GM18526 (cell line): ENCODE data around the gene ACOT7.

ENCODE experiments used
- POLR2A ChIP-seq: IDR thresholded peaks from 3 replicates; pipeline ENCODE4 v1.6.1; 2011; ENCODE audit not compliant: insufficient read length; ENCODE audit errors: extremely low read depth

Gene ACOT7

DNA sequence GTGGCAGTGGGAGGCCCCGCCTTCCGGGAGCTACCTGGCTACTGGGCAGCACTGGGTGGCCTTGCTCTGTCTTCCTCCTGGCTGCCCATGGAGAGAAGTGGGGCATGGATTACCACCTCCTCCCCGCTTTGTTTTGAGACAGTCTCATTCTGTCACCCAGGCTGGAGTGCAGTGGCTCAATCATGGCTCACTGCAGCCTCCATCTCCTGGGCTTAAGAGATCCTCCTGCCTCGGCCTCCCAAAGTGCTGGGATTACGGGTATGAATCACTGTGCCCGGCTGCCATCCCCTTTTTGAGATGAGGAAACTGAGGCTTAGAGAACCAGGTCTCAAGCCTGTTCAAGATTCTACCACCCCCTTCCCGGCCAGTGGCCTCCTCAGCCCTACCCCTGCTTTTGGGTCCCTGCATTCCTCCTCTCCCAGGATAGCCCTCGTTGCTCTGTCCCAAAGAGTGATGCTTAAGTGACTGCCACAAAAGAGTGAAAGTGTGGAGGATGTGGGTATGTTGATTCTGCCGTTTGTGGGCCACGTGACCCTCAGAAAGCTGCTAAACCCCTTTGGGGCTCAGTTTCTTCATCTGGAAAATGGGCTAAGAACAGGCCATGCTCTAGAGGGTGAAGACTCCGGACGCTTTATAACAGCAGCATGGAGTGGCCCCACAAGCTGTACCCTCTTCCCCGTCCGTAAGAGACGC lies 141.7 kb downstream of the ACOT7 start:
- no peak for TF ChIP-seq POLR2A

DNA sequence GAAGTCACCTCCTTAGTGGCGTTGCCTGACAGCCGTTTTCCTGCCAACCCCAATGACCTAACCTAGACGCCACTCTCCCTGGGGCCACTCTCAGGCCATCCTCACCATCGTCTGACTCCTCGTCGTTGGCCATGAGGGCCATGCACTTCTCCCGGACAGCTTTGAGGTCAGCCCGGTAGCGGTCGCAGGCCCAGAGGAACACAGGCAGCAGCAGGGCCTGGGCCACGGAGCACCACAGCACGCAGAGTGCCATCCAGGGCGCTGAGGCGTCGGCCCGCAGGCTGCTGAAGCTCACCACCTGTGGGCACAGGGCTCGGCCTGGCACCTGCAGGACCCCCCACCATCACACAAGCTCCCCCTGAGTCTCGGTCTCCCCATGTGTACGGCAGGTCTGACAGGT lies 142.3 kb downstream of the ACOT7 start:
- TF ChIP-seq POLR2A: no peak

DNA sequence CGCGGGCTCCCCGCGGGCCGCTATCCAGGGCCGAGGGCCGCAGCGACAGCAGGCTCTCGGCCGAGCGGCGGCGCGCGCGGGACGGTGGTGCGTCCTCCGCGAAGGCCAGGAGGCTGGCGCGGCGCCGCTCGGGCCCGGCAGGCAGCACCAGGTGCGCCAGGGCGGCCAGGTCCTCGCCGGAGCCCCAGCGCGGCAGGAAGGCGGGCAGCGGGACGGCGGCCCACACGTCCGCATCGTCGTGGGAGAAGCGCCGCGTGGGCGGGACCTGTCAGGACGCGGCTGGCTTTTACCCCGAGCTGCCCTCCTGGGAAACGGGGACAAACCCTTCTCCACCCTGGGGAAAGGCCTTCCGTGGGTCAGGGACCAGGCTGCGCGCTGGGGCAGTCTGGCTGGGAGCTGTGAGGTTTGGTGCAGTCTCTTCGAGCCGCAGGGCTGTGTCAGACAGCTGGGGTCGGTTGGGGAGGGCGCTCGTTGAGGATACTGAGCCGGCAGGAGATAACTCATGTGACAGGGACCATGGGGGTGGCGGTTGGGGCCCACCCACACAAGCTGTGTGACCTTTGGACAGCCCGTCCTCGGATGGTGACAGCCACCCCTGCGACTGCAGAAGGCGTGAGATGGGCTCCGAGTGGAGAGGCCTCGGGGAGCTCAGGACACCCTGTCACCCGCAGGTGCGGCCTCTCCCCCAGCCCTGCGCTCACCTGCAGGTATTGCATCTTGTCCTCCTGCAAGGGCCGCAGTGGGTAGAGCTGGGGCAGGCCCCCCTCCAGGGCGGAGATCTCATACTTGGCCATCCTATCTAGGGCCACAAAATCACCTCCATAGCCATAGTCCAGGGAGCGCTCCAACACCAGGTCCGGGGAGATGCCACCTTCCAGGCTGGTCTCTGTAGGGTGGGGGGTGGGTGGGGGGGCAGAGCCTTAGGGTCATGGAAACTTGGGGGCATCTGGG lies 143.6 kb downstream of the ACOT7 start:
- TF ChIP-seq POLR2A: no peak

DNA sequence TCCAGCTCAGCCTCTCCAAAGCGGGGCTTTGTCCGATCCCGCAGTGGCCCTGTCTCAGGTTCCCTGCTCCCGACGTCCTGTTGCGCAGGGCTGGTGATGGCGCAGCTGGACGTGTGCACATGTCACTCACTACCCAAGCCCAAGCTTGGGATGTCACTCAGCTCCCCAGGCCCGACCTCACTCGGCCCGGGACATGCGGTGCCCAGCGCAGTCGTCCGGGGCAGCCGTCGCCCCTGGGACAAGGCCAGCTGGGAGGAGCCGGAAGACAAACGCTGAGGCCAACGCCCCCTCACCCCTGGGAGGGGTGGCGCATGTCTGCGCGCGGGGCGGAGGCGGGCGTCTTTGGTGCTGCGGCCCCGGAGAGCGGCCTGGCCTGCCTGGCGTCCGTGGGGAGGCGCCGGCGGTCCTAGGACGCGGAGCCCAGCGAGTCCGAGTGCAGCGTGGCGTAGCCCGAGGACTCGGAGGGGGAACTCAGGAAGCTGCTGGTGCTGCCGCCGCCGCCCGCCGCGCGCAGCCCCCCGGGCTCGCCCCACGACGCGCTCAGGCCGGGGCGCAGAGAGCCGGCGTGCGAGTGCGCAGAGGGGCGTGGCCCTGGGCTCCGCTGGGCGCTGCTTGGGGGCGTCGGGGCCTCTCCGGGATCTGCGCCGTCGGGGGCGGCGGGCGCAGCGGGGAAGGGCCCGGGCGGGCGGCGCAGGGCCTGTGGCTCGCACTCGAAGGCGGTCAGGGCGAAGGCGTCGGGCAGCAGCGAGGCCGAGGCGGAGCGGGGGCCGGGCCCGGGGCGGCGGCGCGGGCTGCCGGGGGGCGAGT lies 144.4 kb downstream of the ACOT7 start:
- TF ChIP-seq POLR2A: no peak

- TF ChIP-seq POLR2A: no peak
Measured at GRCh38 chr1:6248161-6248776, 145.3 kb downstream of the ACOT7 start.

DNA sequence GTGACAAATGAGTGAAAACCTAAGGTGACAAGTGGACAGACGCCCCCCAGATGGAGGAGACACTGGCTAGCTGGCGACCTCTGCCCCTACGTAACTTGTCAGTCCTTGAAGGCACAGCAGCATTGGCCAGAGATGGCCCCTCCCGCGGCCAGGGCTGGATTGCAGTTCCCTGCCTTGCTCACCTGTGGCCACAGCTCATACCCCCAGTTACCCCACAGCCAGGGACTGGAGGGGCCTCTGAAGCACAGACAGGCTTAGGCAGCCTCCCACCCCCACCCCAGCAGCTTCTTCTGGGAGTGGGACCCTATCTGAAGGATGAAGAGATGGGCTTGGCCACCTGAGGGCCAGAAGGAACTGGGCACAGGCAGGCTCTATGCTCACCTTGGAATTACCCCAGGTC lies 145.9 kb downstream of the ACOT7 start:
- TF ChIP-seq POLR2A: no peak

GRCh38 chr1:6246497-6247467 lies 146.8 kb downstream of the ACOT7 start:
- no peak for TF ChIP-seq POLR2A

GRCh38 chr1:6245869-6246496 lies 147.6 kb downstream of the ACOT7 start:
- no peak for TF ChIP-seq POLR2A

DNA sequence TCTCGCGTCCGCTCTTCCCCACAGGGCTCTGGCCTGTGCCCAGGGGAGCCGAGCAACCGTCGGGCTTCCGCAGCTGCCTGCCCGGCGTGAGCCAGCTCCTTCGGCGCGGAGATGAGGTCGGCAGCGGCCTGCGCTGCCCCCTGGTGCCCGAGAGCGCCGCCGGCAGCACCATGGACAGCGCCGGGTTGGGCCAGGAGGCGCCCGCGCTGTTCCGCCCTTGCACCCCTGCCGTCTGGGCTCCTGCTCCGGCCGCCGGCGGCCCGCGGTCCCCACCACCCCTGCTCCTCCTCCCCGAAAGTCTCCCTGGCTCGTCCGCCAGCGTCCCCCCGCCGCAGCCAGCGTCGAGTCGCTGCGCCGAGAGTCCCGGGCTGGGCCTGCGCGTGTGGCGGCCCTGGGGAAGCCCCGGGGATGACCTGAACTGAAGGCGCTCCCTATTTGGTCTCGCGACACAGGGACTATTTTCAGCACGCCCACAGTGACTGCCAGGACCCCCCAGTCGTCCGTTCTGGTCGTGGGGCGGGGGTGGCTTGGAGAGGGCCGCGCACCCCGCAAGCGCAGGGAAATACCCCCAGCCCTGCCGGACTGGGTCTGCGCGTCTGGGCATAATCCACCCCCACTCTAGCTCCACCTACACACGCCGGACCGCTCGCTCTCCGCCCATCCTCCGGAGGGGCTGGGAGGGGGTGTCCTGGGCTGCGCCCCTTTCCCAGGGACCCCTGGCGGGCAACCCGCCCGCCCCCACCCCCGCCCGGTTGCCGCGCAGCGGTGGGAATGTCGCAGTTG lies 148.3 kb downstream of the ACOT7 start:
- TF ChIP-seq POLR2A: no peak

DNA sequence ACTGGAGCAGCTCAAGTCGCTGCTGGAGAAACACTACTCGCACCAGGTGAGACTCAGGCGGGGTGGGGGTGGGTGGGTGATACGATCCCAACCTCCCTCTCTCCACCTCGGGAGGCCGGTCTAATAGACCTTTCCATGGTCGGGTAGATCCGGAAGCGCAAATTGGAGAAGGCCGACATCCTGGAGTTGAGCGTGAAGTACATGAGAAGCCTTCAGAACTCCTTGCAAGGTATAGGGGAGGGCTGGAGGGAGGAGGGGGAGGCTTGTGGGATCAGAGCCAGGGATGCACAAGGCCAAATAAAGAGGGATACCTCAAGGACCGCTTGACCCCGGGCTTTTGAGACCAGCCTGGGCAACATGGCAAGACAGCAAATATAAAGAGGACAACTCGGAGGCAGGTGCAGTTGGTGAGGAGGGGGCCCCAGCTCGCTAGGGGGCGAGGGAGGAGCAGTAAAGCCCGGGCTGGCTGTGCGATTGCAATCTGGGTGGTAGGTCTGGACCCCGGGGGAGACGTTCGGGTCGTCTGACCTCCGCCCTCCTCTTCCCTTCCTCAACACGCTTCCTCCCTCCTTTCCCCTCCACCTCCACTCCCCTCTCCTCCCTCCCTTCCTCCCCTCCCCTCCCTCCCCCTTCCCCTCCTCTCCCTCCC lies 149.0 kb downstream of the ACOT7 start:
- no peak for TF ChIP-seq POLR2A

GRCh38 chr1:6243993-6244392 lies 149.6 kb downstream of the ACOT7 start, which contains the start of gene HES3:
TSS of gene HES3 (plus strand) at chr1:6244179. CDS start at chr1:6244366, 187 bp downstream.
- TF ChIP-seq POLR2A: no peak

- TF ChIP-seq POLR2A: no peak
Measured at GRCh38 chr1:6243053-6243834, 150.3 kb downstream of the ACOT7 start.
